Endothelial cell (in vitro differentiated cells): ENCODE results near the gene PPY. TPM values are rescaled to one million over a fixed set of nuclear protein-coding genes. Genes with fewer than 3 reads are reported as not detected.
"Not testable (repeated sequence)": the region's sequence is repeated elsewhere in the genome, so short reads cannot be mapped to it uniquely, and the experiment has no call there.

Experiments used
- DNase-seq: peaks from one replicate; pipeline ENCODE4 v3.0.0; 2021; ENCODE audit warnings: low spot score
- H3K27ac Mint-ChIP-seq: one replicate; pipeline ENCODE4 v1.8.0; 2021; ENCODE audit warnings: mixed read lengths, inconsistent platforms; ENCODE audit not compliant: unreplicated experiment
- H3K27me3 Mint-ChIP-seq: one replicate; pipeline ENCODE4 v1.8.0; 2021; ENCODE audit warnings: mild to moderate bottlenecking, moderate library complexity, mixed read lengths, inconsistent platforms; ENCODE audit not compliant: unreplicated experiment
- H3K36me3 Mint-ChIP-seq: one replicate; pipeline ENCODE4 v1.8.0; 2021; ENCODE audit warnings: mild to moderate bottlenecking, low read depth, mixed read lengths, inconsistent platforms; ENCODE audit not compliant: unreplicated experiment
- H3K4me1 Mint-ChIP-seq: one replicate; pipeline ENCODE4 v1.8.0; 2021; ENCODE audit warnings: mild to moderate bottlenecking, mixed read lengths, inconsistent platforms; ENCODE audit not compliant: unreplicated experiment
- H3K4me3 Mint-ChIP-seq: one replicate; pipeline ENCODE4 v1.8.0; 2021; ENCODE audit warnings: mild to moderate bottlenecking, mixed read lengths, inconsistent platforms; ENCODE audit not compliant: unreplicated experiment
- H3K9me3 Mint-ChIP-seq: one replicate; pipeline ENCODE4 v1.8.0; 2021; ENCODE audit warnings: mixed read lengths, inconsistent platforms; ENCODE audit not compliant: unreplicated experiment
- CTCF ChIP-seq: fragments of 200-600 bp; sonication (generic); IDR thresholded peaks from one replicate; pipeline ENCODE4 v1.5.0; 2021; ENCODE audit warnings: antibody characterized with exemption; ENCODE audit not compliant: unreplicated experiment
- total RNA-seq: library from RNA; stranded (reverse); fragmentation: NEBNext Ultra II Directional; extraction: Animal tissue kit (Norgen Biotek cat#: 25700); gene quantifications from one replicate; pipeline ENCODE4 v1.2.1, GENCODE V29; 2021; ENCODE audit not compliant: unreplicated experiment

The PPY gene
- total RNA-seq, 1 donor from 2014 or later, result not detected

GRCh38 chr17:43935204-43935925 is 6.9 kb downstream of the PPY start:
- H3K4me1 Mint-ChIP-seq, result no peaks in the 10 kb centered on the region
- no peaks in the 10 kb centered on the region for H3K9me3 Mint-ChIP-seq
- no peak for TF ChIP-seq CTCF
- peaks cover 6% of the 10 kb centered on the region for H3K27me3 Mint-ChIP-seq
- H3K4me3 Mint-ChIP-seq, result no peak overlapping the region
- peaks cover 3% of the 10 kb centered on the region for H3K36me3 Mint-ChIP-seq
- DNase-seq, result no peak
- no peak overlapping the region for H3K27ac Mint-ChIP-seq

GRCh38 chr17:43932923-43933322 is 9.4 kb downstream of the PPY start:
- Mint-ChIP-seq H3K4me1 (peaks cover 2% of the 10 kb centered on the region), H3K27ac (no peak overlapping the region), H3K9me3 (no peaks in the 10 kb centered on the region)

GRCh38 chr17:43932357-43932756 is 9.9 kb downstream of the PPY start:
- no peaks in the 10 kb centered on the region for H3K9me3 Mint-ChIP-seq
- H3K27ac Mint-ChIP-seq, result no peak overlapping the region
- H3K27me3 Mint-ChIP-seq, result peaks cover 6% of the 10 kb centered on the region
- DNase-seq, result no peak
- no peaks in the 10 kb centered on the region for H3K36me3 Mint-ChIP-seq
- TF ChIP-seq CTCF, result no peak
- H3K4me1 Mint-ChIP-seq, result peaks cover 6% of the 10 kb centered on the region
- H3K4me3 Mint-ChIP-seq, result no peak overlapping the region

More at GRCh38 chr17:43932923-43933322, 9.4 kb downstream of the PPY start:
- no peak overlapping the region for H3K4me3 Mint-ChIP-seq
- no peak for TF ChIP-seq CTCF
- H3K27me3 Mint-ChIP-seq, result peaks cover 6% of the 10 kb centered on the region
- DNase-seq, result no peak
- H3K36me3 Mint-ChIP-seq, result no peaks in the 10 kb centered on the region

- peaks cover 10% of the 10 kb centered on the region for H3K4me1 Mint-ChIP-seq
- no peaks in the 10 kb centered on the region for H3K36me3 Mint-ChIP-seq
- H3K4me3 Mint-ChIP-seq, result no peak overlapping the region
- peaks cover 7% of the 10 kb centered on the region for H3K27me3 Mint-ChIP-seq
- no peaks in the 10 kb centered on the region for H3K9me3 Mint-ChIP-seq
- H3K27ac Mint-ChIP-seq, result no peak overlapping the region
- TF ChIP-seq CTCF, result no peak
- no peak for DNase-seq
These were observed 11.2 kb downstream of the PPY start for GRCh38 chr17:43931062-43931571.

GRCh38 chr17:43928609-43929008 is 13.7 kb downstream of the PPY start:
- Mint-ChIP-seq H3K4me3 (no peak overlapping the region), H3K9me3 (no peaks in the 10 kb centered on the region), H3K27ac (no peak overlapping the region), H3K36me3 (no peaks in the 10 kb centered on the region), H3K4me1 (peaks cover 10% of the 10 kb centered on the region), H3K27me3 (peaks cover 6% of the 10 kb centered on the region)
- TF ChIP-seq CTCF, result no peak
- no peak for DNase-seq

- H3K36me3 Mint-ChIP-seq, H3K9me3 Mint-ChIP-seq, DNase-seq, H3K4me3 Mint-ChIP-seq, H3K27me3 Mint-ChIP-seq, H3K27ac Mint-ChIP-seq: not testable (repeated sequence)
- H3K4me1 Mint-ChIP-seq, result peaks cover 10% of the 10 kb centered on the region
These were observed 14.3 kb downstream of the PPY start for GRCh38 chr17:43927929-43928328.
